Heart left ventricle (tissue), 13 donors: Measurements from ENCODE around the gene PDCD1.

Experiments
- CTCF ChIP-seq, 12 donors: fragments of 200-600 bp; sonication (generic) in 4 of 12; IDR thresholded peaks; one replicate each; pipeline versions ENCODE4 v1.5.0 to v1.8.0; 2018 to 2022; ENCODE audit warnings: antibody characterized with exemption in 12 of 12, mild to moderate bottlenecking in 5 of 12
- POLR2A ChIP-seq, 2 donors: fragments of 450-650 bp; IDR thresholded peaks; one replicate each; pipeline ENCODE4 v1.6.1; 2017; ENCODE audit warnings: antibody characterized with exemption in 2 of 2, mild to moderate bottlenecking in 2 of 2, moderate library complexity in 2 of 2
- donor health status: ischemic (EF 13 %, LVEDD 7.1; RV severe dilation, severe dysfunction).
- donor health status: DM: no; HTN: yes; CAD: no.
- donor health status: DM: no; HTN: no; CAD: no.
- donor health status: ischemic (EF 25% LVEDD 6.9; RV normal size, moderate dysfunction).
- donor health status: ischemic (EF 25% LVEDD 5.7; RV mildly dilated, moderate dysfunction).
- donor health status: ischemic (EF 35%, LVEDD 5.7; RV mildly dilated, moderate dysfunction).
- donor health status: nonischemic (EF 11% LVEDD 7.7; RV severe dilation, severe dysfunction).
- donor health status: DM: yes; HTN: yes; CAD: no.
- donor health status: PGD.
- donor health status: ischemic (EF 29% LVEDD 5.4; RV normal size, mild dysfunction).
- donor health status: nonischemic (EF 23%, LVEDD 6.1; RV moderate dilation, normal function).

- TF ChIP-seq CTCF (IDR thresholded peaks at IDR 0.05), result no peak
- no peak for TF ChIP-seq POLR2A (IDR thresholded peaks at IDR 0.05)
Observed at GRCh38 chr2:241818943-241819270, 39.8 kb downstream of the PDCD1 start.
